ENCODE data around the gene TBC1D22B.
"Not testable (repeated sequence)": the region's sequence is repeated elsewhere in the genome, so short reads cannot be mapped to it uniquely, and the experiment has no call there.

The TBC1D22B gene

DNA sequence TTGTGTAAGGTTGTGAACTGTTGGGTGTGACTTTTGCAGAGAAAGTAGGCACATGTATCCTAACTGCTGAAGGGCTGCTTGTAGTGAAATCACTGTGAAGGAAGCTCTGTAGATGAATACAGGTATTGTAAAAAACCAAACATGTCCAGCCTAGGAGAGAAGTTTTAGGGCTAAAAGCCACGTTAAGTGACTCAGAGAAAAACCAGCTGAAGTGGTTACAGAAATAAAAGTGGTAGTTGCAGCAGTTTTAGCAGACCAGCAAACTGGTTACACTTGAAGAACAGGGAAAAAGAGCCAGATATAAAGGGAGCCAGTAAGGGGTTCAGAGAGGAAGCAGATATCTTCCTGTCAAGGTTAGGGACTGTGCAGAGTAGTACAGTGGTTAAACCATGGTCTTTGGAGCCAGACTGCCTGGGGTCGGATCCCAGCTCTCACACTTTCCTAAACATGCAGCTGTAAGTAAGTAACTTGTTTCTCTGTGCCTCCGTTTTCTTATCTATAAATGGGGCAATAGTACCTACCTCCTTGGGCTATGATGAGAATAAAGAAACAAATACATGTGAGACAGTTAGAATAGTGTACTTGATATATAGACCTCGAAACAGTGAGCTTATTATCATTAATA is 62.4 kb downstream of the TBC1D22B start:
- Histone ChIP-seq H3K27me3 (ENCODE audit: control insufficient read depth in 2 of 2, insufficient read depth in 2 of 2, low read length in 2 of 2) (no peaks in the 10 kb centered on the region), H3K36me3 (ENCODE audit: control insufficient read depth in 2 of 2, insufficient read depth in 2 of 2, low read length in 2 of 2) (peaks cover 47 to 51% of the 10 kb centered on the region in 2 donors), H3K4me3 (ENCODE audit: low read length in 2 of 2) (no peak overlapping the region), H3K27ac (ENCODE audit: low read depth in 2 of 2, low read length in 2 of 2) (no peak overlapping the region), H3K9me3 (ENCODE audit: control insufficient read depth in 2 of 2, low read length in 2 of 2) (no peaks in the 10 kb centered on the region), H3K4me1 (ENCODE audit: control insufficient read depth in 2 of 2, insufficient read depth in 2 of 2, low read length in 2 of 2) (no peaks in the 10 kb centered on the region), H3K9ac (ENCODE audit: low read depth in 1 of 2, low read length in 2 of 2) (no peak overlapping the region)

GRCh38 chr6:37320646-37321045 is 63.1 kb downstream of the TBC1D22B start:
- Histone ChIP-seq H3K4me1 (ENCODE audit: control insufficient read depth in 2 of 2, insufficient read depth in 2 of 2, low read length in 2 of 2) (no peaks in the 10 kb centered on the region), H3K27me3 (ENCODE audit: control insufficient read depth in 2 of 2, insufficient read depth in 2 of 2, low read length in 2 of 2) (no peaks in the 10 kb centered on the region), H3K36me3 (ENCODE audit: control insufficient read depth in 2 of 2, insufficient read depth in 2 of 2, low read length in 2 of 2) (peaks cover 44 to 46% of the 10 kb centered on the region in 2 donors), H3K4me3 (ENCODE audit: low read length in 2 of 2) (no peak overlapping the region), H3K9ac (ENCODE audit: low read depth in 1 of 2, low read length in 2 of 2) (no peak overlapping the region), H3K9me3 (ENCODE audit: control insufficient read depth in 2 of 2, low read length in 2 of 2) (no peaks in the 10 kb centered on the region), H3K27ac (ENCODE audit: low read depth in 2 of 2, low read length in 2 of 2) (no peak overlapping the region)

DNA sequence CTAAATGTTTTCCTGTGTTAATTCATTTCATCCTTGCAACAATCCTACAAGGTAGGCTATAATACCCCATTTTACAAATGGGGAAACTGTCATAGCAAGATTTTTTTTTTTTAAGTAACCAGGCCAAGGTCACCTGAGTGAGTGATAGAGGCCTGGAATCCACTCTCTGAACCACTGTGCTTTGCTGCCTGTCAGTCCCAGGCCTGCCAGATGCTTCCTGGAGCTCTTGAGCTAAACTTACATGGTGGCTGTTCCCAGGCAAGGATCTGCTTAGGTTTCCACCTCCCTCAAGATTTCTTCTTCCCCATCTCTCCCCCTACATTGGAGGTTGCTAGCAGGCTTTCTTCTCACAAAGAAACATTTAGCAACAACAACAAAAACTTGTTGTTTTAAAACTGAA is 63.5 kb downstream of the TBC1D22B start:
- H3K27me3 ChIP-seq (ENCODE audit: control insufficient read depth in 2 of 2, insufficient read depth in 2 of 2, low read length in 2 of 2): no peaks in the 10 kb centered on the region
- no peak overlapping the region for H3K9ac ChIP-seq (ENCODE audit: low read depth in 1 of 2, low read length in 2 of 2)
- H3K36me3 ChIP-seq (ENCODE audit: control insufficient read depth in 2 of 2, insufficient read depth in 2 of 2, low read length in 2 of 2): peaks cover 40 to 42% of the 10 kb centered on the region in 2 donors
- H3K4me1 ChIP-seq (ENCODE audit: control insufficient read depth in 2 of 2, insufficient read depth in 2 of 2, low read length in 2 of 2): no peaks in the 10 kb centered on the region
- H3K9me3 ChIP-seq (ENCODE audit: control insufficient read depth in 2 of 2, low read length in 2 of 2): no peaks in the 10 kb centered on the region
- H3K4me3 ChIP-seq (ENCODE audit: low read length in 2 of 2): no peak overlapping the region
- H3K27ac ChIP-seq (ENCODE audit: low read depth in 2 of 2, low read length in 2 of 2): no peak overlapping the region

DNA sequence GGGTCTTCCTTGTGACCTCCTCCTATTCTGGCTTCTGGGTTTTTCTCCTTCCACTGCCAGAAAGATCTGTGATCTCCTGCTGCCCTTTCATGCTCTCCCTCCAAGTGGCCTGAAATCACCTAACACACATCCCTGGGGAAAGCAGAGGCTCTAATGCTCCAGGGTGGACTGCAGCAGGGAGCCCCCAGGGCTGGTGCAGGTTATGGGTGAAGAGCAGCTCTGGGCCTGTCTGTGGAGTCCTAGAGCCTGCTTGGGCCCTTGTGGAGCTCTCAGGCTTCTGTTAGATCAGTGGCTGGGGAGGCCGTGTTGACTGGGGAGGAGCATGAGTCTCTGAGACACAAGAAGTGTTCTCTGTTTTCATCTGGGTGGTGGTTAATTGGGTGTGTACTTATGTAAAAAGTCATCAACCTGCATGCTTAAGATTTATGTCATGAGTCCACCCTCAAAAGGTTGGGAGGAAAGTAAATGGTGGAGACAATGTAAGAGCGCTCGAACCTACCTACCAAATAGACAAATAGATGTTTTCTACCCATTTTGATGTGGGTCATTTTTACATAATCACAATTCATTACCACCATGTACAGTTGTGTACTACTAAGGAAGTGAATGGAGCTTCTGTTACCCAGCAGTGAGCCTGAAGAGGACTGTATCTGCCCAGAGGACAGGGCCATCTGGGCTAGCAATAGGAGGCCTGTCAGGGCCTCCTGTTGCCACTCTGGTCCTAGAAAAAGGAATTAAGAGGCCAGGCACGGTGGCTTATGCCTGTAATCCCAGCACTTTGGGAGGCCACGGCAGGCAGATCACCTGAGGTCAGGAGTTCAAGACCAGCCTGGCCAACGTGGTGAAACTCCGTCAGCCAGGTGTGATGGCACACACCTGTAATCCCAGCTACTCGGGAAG is 64.2 kb downstream of the TBC1D22B start:
- H3K27me3 ChIP-seq (ENCODE audit: control insufficient read depth in 2 of 2, insufficient read depth in 2 of 2, low read length in 2 of 2): no peaks in the 10 kb centered on the region
- H3K27ac ChIP-seq (ENCODE audit: low read depth in 2 of 2, low read length in 2 of 2): no peak overlapping the region
- no peak overlapping the region for H3K4me3 ChIP-seq (ENCODE audit: low read length in 2 of 2)
- H3K36me3 ChIP-seq (ENCODE audit: control insufficient read depth in 2 of 2, insufficient read depth in 2 of 2, low read length in 2 of 2): peaks cover 33 to 35% of the 10 kb centered on the region in 2 donors
- no peaks in the 10 kb centered on the region for H3K4me1 ChIP-seq (ENCODE audit: control insufficient read depth in 2 of 2, insufficient read depth in 2 of 2, low read length in 2 of 2)
- H3K9ac ChIP-seq (ENCODE audit: low read depth in 1 of 2, low read length in 2 of 2): no peak overlapping the region
- H3K9me3 ChIP-seq (ENCODE audit: control insufficient read depth in 2 of 2, low read length in 2 of 2): no peaks in the 10 kb centered on the region

DNA sequence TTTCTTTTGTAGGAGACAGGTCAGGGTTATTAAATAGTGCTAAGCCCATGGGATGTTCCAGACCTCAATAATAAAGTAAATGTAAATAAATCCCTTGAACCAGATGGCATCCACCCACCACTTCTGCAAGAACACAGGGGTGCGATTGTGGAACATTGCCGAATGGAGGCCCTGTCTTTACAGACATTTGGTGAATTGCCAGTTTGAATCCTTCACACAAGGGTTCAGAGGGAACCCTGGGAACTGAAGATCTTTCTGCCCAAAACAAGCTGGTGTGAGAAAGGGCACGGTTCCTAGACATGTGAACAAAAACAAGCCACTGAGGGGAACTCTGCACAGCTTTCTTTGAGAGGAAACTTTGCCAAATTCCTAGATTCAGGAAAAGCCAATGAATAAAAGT is 66.0 kb downstream of the TBC1D22B start:
- Histone ChIP-seq H3K4me1 (ENCODE audit: control insufficient read depth in 2 of 2, insufficient read depth in 2 of 2, low read length in 2 of 2) (no peaks in the 10 kb centered on the region), H3K4me3 (ENCODE audit: low read length in 2 of 2) (no peak overlapping the region), H3K27ac (ENCODE audit: low read depth in 2 of 2, low read length in 2 of 2) (no peak overlapping the region), H3K36me3 (ENCODE audit: control insufficient read depth in 2 of 2, insufficient read depth in 2 of 2, low read length in 2 of 2) (peaks cover 15 to 19% of the 10 kb centered on the region in 2 donors), H3K27me3 (ENCODE audit: control insufficient read depth in 2 of 2, insufficient read depth in 2 of 2, low read length in 2 of 2) (no peaks in the 10 kb centered on the region), H3K9ac (ENCODE audit: low read depth in 1 of 2, low read length in 2 of 2) (no peak overlapping the region), H3K9me3 (ENCODE audit: control insufficient read depth in 2 of 2, low read length in 2 of 2) (no peaks in the 10 kb centered on the region)

GRCh38 chr6:37324131-37325033 is 66.8 kb downstream of the TBC1D22B start:
- no peak overlapping the region for H3K27ac ChIP-seq (ENCODE audit: low read depth in 2 of 2, low read length in 2 of 2)
- H3K4me3 ChIP-seq (ENCODE audit: low read length in 2 of 2): no peak overlapping the region
- peaks cover 7 to 15% of the 10 kb centered on the region in 2 donors for H3K36me3 ChIP-seq (ENCODE audit: control insufficient read depth in 2 of 2, insufficient read depth in 2 of 2, low read length in 2 of 2)
- no peak overlapping the region for H3K9ac ChIP-seq (ENCODE audit: low read depth in 1 of 2, low read length in 2 of 2)
- no peaks in the 10 kb centered on the region for H3K27me3 ChIP-seq (ENCODE audit: control insufficient read depth in 2 of 2, insufficient read depth in 2 of 2, low read length in 2 of 2)
- H3K9me3 ChIP-seq (ENCODE audit: control insufficient read depth in 2 of 2, low read length in 2 of 2): no peaks in the 10 kb centered on the region
- no peaks in the 10 kb centered on the region for H3K4me1 ChIP-seq (ENCODE audit: control insufficient read depth in 2 of 2, insufficient read depth in 2 of 2, low read length in 2 of 2)

GRCh38 chr6:37330345-37330744 is 72.8 kb downstream of the TBC1D22B start:
- H3K27me3 ChIP-seq (ENCODE audit: control insufficient read depth in 2 of 2, insufficient read depth in 2 of 2, low read length in 2 of 2); H3K4me3 ChIP-seq (ENCODE audit: low read length in 2 of 2); H3K27ac ChIP-seq (ENCODE audit: low read depth in 2 of 2, low read length in 2 of 2); H3K9me3 ChIP-seq (ENCODE audit: control insufficient read depth in 2 of 2, low read length in 2 of 2); H3K4me1 ChIP-seq (ENCODE audit: control insufficient read depth in 2 of 2, insufficient read depth in 2 of 2, low read length in 2 of 2); H3K9ac ChIP-seq (ENCODE audit: low read depth in 1 of 2, low read length in 2 of 2): not testable (repeated sequence)
- H3K36me3 ChIP-seq (ENCODE audit: control insufficient read depth in 2 of 2, insufficient read depth in 2 of 2, low read length in 2 of 2): peaks cover 6 to 21% of the 10 kb centered on the region in 2 donors

DNA sequence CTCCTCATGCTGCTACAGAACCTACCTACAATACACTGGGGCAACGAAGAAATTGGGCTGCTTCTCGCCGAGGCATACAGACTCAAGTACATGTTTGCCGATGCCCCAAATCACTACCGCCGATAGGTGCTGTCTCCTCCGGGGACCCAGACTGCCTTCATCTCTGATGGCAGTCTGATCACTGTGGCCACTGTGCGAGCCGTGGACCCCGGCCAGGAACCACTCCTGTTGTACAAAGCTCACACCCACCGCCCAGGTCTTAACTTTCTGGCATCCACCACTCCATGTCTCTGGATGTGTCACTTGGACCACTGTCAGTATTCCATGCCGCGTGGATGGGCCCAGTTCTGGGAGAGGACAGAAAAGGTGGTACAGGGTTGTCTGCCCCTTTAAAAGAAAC is 73.5 kb downstream of the TBC1D22B start:
- Histone ChIP-seq H3K9me3 (ENCODE audit: control insufficient read depth in 2 of 2, low read length in 2 of 2) (no peaks in the 10 kb centered on the region), H3K36me3 (ENCODE audit: control insufficient read depth in 2 of 2, insufficient read depth in 2 of 2, low read length in 2 of 2) (peaks cover 6 to 21% of the 10 kb centered on the region in 2 donors), H3K9ac (ENCODE audit: low read depth in 1 of 2, low read length in 2 of 2) (no peak overlapping the region), H3K27me3 (ENCODE audit: control insufficient read depth in 2 of 2, insufficient read depth in 2 of 2, low read length in 2 of 2) (no peaks in the 10 kb centered on the region), H3K27ac (ENCODE audit: low read depth in 2 of 2, low read length in 2 of 2) (no peak overlapping the region), H3K4me3 (ENCODE audit: low read length in 2 of 2) (no peak overlapping the region), H3K4me1 (ENCODE audit: control insufficient read depth in 2 of 2, insufficient read depth in 2 of 2, low read length in 2 of 2) (no peaks in the 10 kb centered on the region)

DNA sequence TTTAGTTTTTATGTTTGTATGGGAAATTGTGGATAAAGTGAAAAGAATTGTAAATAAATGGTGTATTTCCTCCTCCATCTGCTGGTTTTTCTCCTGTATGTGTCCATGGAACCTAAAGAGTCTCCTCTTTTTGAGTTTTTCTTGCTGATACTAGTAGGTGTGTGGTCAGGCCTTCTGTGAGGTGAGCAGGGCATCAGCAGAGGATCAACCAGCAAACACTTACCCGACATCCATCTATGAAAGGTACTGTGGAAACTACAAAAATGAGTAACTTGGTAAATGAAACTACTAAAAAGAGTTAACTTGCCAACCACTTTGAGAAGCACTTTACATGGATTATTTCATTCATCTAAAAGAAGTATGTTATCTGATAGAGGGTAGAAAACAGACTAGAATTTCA is 75.3 kb downstream of the TBC1D22B start:
- no peaks in the 10 kb centered on the region for H3K4me1 ChIP-seq (ENCODE audit: control insufficient read depth in 2 of 2, insufficient read depth in 2 of 2, low read length in 2 of 2)
- H3K27me3 ChIP-seq (ENCODE audit: control insufficient read depth in 2 of 2, insufficient read depth in 2 of 2, low read length in 2 of 2): no peaks in the 10 kb centered on the region
- H3K9ac ChIP-seq (ENCODE audit: low read depth in 1 of 2, low read length in 2 of 2): no peak overlapping the region
- no peak overlapping the region for H3K27ac ChIP-seq (ENCODE audit: low read depth in 2 of 2, low read length in 2 of 2)
- peaks cover 6 to 21% of the 10 kb centered on the region in 2 donors for H3K36me3 ChIP-seq (ENCODE audit: control insufficient read depth in 2 of 2, insufficient read depth in 2 of 2, low read length in 2 of 2)
- H3K4me3 ChIP-seq (ENCODE audit: low read length in 2 of 2): no peak overlapping the region
- H3K9me3 ChIP-seq (ENCODE audit: control insufficient read depth in 2 of 2, low read length in 2 of 2): no peaks in the 10 kb centered on the region

- Histone ChIP-seq H3K9me3 (ENCODE audit: control insufficient read depth in 2 of 2, low read length in 2 of 2) (no peaks in the 10 kb centered on the region), H3K4me3 (ENCODE audit: low read length in 2 of 2) (no peak overlapping the region), H3K4me1 (ENCODE audit: control insufficient read depth in 2 of 2, insufficient read depth in 2 of 2, low read length in 2 of 2) (no peaks in the 10 kb centered on the region), H3K9ac (ENCODE audit: low read depth in 1 of 2, low read length in 2 of 2) (no peak overlapping the region), H3K27me3 (ENCODE audit: control insufficient read depth in 2 of 2, insufficient read depth in 2 of 2, low read length in 2 of 2) (no peaks in the 10 kb centered on the region), H3K36me3 (ENCODE audit: control insufficient read depth in 2 of 2, insufficient read depth in 2 of 2, low read length in 2 of 2) (peaks cover 6 to 21% of the 10 kb centered on the region in 2 donors), H3K27ac (ENCODE audit: low read depth in 2 of 2, low read length in 2 of 2) (no peak overlapping the region)
Measured at GRCh38 chr6:37334047-37334446, 76.5 kb downstream of the TBC1D22B start.

All from mucosa of rectum (tissue), 2 donors.